ENCODE measurements around the gene EIF3I. TPM values are rescaled to one million over a fixed set of nuclear protein-coding genes. Genes with fewer than 3 reads are reported as not detected.

EIF3I gene
- total and polyA plus RNA-seq, 2 experiments from 2014 or later, result 259 to 286 TPM

DNA sequence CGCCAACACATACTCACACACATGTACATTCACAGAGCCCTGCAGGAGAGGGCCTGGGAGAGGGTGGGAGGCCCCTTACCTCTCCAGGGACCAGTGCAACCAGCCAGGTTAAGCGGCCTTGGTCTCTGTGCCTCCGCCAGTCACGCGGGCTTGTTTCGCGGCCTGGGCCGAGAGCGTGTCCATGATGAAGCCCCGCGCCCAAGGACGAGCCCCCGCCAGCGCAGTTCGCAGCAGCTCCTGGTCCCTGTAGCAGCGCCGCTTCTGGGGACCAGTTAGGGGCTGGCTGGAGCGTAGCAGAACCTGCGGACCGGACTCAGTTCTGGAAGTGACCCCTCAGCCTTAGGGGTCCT lies 17.6 kb downstream of the EIF3I start:
- in situ Hi-C loops (cut with MboI), result no loop called here
- H3K4me1 ChIP-seq (ENCODE audit: insufficient read depth), result peaks cover 20% of the 10 kb centered on the region

DNA sequence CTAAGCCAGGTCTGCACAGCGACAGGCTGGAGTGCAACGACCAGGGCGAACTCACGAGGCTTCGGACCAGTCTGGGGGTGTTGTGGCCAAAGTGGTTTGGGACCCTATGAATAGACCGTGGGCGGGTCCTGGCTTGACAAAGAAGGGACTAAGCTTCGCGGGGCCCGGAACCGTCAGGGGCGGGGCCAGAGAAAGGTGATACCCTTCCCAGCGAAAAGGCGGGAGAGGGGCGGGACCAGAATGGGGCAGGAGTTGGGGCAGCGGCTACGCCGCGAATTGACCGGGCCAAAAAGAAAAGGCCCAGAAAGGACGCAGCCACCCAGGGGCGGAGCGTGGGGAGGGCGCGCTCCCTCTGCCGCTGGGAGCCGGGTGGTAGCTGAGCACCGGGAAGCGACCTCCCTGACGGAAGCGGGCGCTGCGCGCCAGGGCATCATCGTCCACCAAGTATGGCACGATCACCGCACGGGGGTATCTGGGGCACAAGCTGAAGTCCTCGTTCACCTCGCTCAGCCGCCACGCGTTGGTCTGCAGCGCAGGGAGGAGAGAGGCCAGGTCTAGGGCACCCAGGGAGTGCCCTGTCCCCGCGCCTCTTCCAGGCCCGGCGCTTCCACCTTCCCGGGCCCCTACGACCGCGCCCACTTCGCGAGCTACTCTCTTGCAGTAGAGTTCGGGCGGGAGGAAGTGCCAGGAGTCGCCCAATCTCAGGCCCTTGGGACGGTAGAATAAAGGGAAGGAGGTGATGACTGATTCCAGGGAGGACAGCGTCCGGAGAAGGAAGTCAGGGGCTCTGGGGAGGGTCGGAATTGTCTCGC lies 18.1 kb downstream of the EIF3I start:
- DNase-seq, result peak; percentile 78

More for the DNA sequence above, 17.6 kb downstream of the EIF3I start:
- no peak for DNase-seq
- Histone ChIP-seq H3K4me3 (peak overlapping the region; percentile 73; the same call in 1 of the 2 replicates), H2AFZ (no peak overlapping the region), H3K27me3 (replicated peaks; ENCODE audit: insufficient read depth) (no peaks in the 10 kb centered on the region), H3K4me2 (ENCODE audit: unreplicated experiment) (no peak overlapping the region), H3K36me3 (ENCODE audit: low read depth) (no peaks in the 10 kb centered on the region), H3F3A (ENCODE audit: insufficient read depth) (peaks cover 34% of the 10 kb centered on the region), H3K27ac (no peak overlapping the region), H4K20me1 (ENCODE audit: insufficient read depth) (no peaks in the 10 kb centered on the region), H3K9me3 (ENCODE audit: low read depth) (no peaks in the 10 kb centered on the region), H3K9ac (no peak overlapping the region; the same call in 1 of the 2 replicates), H3K79me2 (ENCODE audit: insufficient read depth) (no peaks in the 10 kb centered on the region), H3K9me2 (ENCODE audit: insufficient read depth) (no peaks in the 10 kb centered on the region)
- WGBS, 2 experiments (ENCODE audit: low coverage in 1 of 2, low lambda C conversion rate in 2 of 2, missing lambda C conversion rate in 2 of 2), result 84 to 90% methylated on average over 19 to 20 of the region's 20 CpGs
- no peak for TF ChIP-seq EZH2 (IDR thresholded peaks at IDR 0.05; ENCODE audit: insufficient read depth, poor library complexity, severe bottlenecking)
- TF ChIP-seq EZH2phosphoT487 (IDR thresholded peaks at IDR 0.05; ENCODE audit: insufficient read depth, low read depth), result no peak

GRCh38 chr1:32241001-32241763 lies 19.0 kb downstream of the EIF3I start:
- H4K20me1 ChIP-seq (ENCODE audit: insufficient read depth), result no peaks in the 10 kb centered on the region
- no peak for TF ChIP-seq EZH2phosphoT487 (IDR thresholded peaks at IDR 0.05; ENCODE audit: insufficient read depth, low read depth)
- no peak for TF ChIP-seq EZH2 (IDR thresholded peaks at IDR 0.05; ENCODE audit: insufficient read depth, poor library complexity, severe bottlenecking)
- peak overlapping the region; percentile 73 for H3K4me3 ChIP-seq
- no peaks in the 10 kb centered on the region for H3K9me2 ChIP-seq (ENCODE audit: insufficient read depth)
- in situ Hi-C loops (cut with MboI), result no loop called here
- WGBS, 2 experiments (ENCODE audit: low coverage in 1 of 2, low lambda C conversion rate in 2 of 2, missing lambda C conversion rate in 2 of 2), result 1% methylated on average over 50 to 55 of the region's 55 CpGs
- peak overlapping the region; percentile 76 for H2AFZ ChIP-seq
- no peaks in the 10 kb centered on the region for H3K9me3 ChIP-seq (ENCODE audit: low read depth)
- peak overlapping the region; percentile 81 for H3K9ac ChIP-seq
- peak overlapping the region; percentile 91 for H3K4me2 ChIP-seq (ENCODE audit: unreplicated experiment)
- H3K27me3 ChIP-seq (replicated peaks; ENCODE audit: insufficient read depth), result no peaks in the 10 kb centered on the region
- peaks cover 22% of the 10 kb centered on the region for H3F3A ChIP-seq (ENCODE audit: insufficient read depth)
- H3K27ac ChIP-seq, result peak overlapping the region; percentile 57
- peaks cover 16% of the 10 kb centered on the region for H3K4me1 ChIP-seq (ENCODE audit: insufficient read depth)
- H3K79me2 ChIP-seq (ENCODE audit: insufficient read depth), result no peaks in the 10 kb centered on the region
- peak; percentile 84 for DNase-seq
- no peaks in the 10 kb centered on the region for H3K36me3 ChIP-seq (ENCODE audit: low read depth)

More for the DNA sequence above, 18.1 kb downstream of the EIF3I start:
- H3F3A ChIP-seq (ENCODE audit: insufficient read depth), result peaks cover 28% of the 10 kb centered on the region
- H4K20me1 ChIP-seq (ENCODE audit: insufficient read depth), result no peaks in the 10 kb centered on the region
- H3K79me2 ChIP-seq (ENCODE audit: insufficient read depth), result no peaks in the 10 kb centered on the region
- TF ChIP-seq EZH2phosphoT487 (IDR thresholded peaks at IDR 0.05; ENCODE audit: insufficient read depth, low read depth), result no peak
- TF ChIP-seq EZH2 (IDR thresholded peaks at IDR 0.05; ENCODE audit: insufficient read depth, poor library complexity, severe bottlenecking), result no peak
- peak overlapping the region; percentile 57 for H3K27ac ChIP-seq
- H3K4me1 ChIP-seq (ENCODE audit: insufficient read depth), result peaks cover 17% of the 10 kb centered on the region
- H3K4me3 ChIP-seq, result peak overlapping the region; percentile 73
- H3K9ac ChIP-seq, result peak overlapping the region; percentile 81
- peak overlapping the region; percentile 76 for H2AFZ ChIP-seq
- no peaks in the 10 kb centered on the region for H3K27me3 ChIP-seq (replicated peaks; ENCODE audit: insufficient read depth)
- H3K4me2 ChIP-seq (ENCODE audit: unreplicated experiment), result peak overlapping the region; percentile 91
- no peaks in the 10 kb centered on the region for H3K9me2 ChIP-seq (ENCODE audit: insufficient read depth)
- no peaks in the 10 kb centered on the region for H3K9me3 ChIP-seq (ENCODE audit: low read depth)
- no peaks in the 10 kb centered on the region for H3K36me3 ChIP-seq (ENCODE audit: low read depth)
- in situ Hi-C loops (cut with MboI), result no loop called here
- 8 to 10% methylated on average over 52 to 55 of the region's 62 CpGs for WGBS, 2 experiments (ENCODE audit: low coverage in 1 of 2, low lambda C conversion rate in 2 of 2, missing lambda C conversion rate in 2 of 2)

GRCh38 chr1:32242341-32242851 lies 20.2 kb downstream of the EIF3I start:
- H3K27ac ChIP-seq, result no peak overlapping the region
- no peak overlapping the region for H2AFZ ChIP-seq
- no peaks in the 10 kb centered on the region for H3K36me3 ChIP-seq (ENCODE audit: low read depth)
- no peaks in the 10 kb centered on the region for H3K9me3 ChIP-seq (ENCODE audit: low read depth)
- H3K4me2 ChIP-seq (ENCODE audit: unreplicated experiment), result peak overlapping the region; percentile 32
- H3K4me3 ChIP-seq, result no peak overlapping the region
- TF ChIP-seq EZH2phosphoT487 (IDR thresholded peaks at IDR 0.05; ENCODE audit: insufficient read depth, low read depth), result no peak
- TF ChIP-seq EZH2 (IDR thresholded peaks at IDR 0.05; ENCODE audit: insufficient read depth, poor library complexity, severe bottlenecking), result no peak
- H3K9me2 ChIP-seq (ENCODE audit: insufficient read depth), result no peaks in the 10 kb centered on the region
- H3K4me1 ChIP-seq (ENCODE audit: insufficient read depth), result peaks cover 20% of the 10 kb centered on the region
- H3K27me3 ChIP-seq (replicated peaks; ENCODE audit: insufficient read depth), result no peaks in the 10 kb centered on the region
- H3K79me2 ChIP-seq (ENCODE audit: insufficient read depth), result no peaks in the 10 kb centered on the region
- H4K20me1 ChIP-seq (ENCODE audit: insufficient read depth), result no peaks in the 10 kb centered on the region
- H3F3A ChIP-seq (ENCODE audit: insufficient read depth), result peaks cover 17% of the 10 kb centered on the region; the same call in 1 of the 2 replicates
- WGBS, 2 experiments (ENCODE audit: low coverage in 1 of 2, low lambda C conversion rate in 2 of 2, missing lambda C conversion rate in 2 of 2), result 41 to 44% methylated on average over 7 of the region's 7 CpGs
- DNase-seq, result peak; percentile 32
- no peak overlapping the region for H3K9ac ChIP-seq
- in situ Hi-C loops (cut with MboI), result no loop called here

All from GM23248 (cell line).